ENCODE measurements around the gene ASPN. TPM values are rescaled to one million over a fixed set of nuclear protein-coding genes. Genes with fewer than 3 reads are reported as not detected.

Gene ASPN
- total and polyA plus RNA-seq, 10 of the 15 experiments (the other 5 are each of a cell fraction or from before 2014, with no cell fraction given): 0.03 to 0.47 (median 0.42) TPM; not detected in 7

DNA sequence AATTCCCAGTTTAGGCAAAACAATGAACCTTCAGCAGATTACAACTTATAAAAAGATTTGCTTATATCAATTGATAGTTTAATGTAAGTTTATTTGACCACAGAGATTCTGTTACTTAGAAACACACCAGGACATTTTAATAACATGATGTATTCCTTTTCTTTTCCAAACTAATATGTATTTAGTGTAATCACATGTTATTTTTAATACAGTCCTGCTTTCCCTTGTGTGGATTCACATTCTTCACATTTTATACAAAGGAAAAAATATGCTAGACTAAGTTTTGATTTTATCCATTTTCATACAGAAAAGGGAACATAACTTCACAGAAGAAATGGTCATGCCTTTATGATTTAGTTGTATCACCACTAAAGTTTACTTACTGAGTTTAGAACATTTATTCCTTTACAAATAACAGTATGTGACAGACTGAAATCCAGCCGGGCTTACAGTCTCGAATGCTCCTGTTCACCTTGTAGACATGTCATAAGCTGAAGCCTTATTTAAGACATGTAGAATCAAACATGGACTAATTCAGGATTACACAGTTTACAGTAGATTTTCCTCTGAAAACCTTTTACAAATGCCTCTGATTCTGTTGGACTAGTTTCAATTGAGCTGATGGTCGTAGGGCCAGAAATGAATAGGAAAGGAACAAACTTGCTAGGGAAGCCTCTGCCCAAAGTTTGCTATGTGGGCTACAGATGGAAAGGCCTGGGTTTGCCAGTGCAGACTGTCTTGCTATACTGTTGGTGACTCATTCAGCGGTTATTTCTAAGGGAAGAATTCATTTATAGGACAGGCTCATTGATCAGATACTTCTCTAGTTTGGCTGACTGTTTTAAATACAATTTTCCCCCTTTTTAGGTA is 6.6 kb upstream of the ASPN start:
- no peaks in the 10 kb centered on the region; a peak in 1 of 4 replicates for H3K36me3 ChIP-seq (ENCODE audit: control insufficient read depth in 2 of 2, insufficient read depth in 2 of 2, low read length in 1 of 2)
- no TSS peak for BruUV-seq (replicated peaks)
- in situ Hi-C loops (cut with MboI) (no loop called here), intact Hi-C loops (cut with micrococcal nuclease; ENCODE audit: unreplicated experiment) (no loop called here)
- no peak overlapping the region for H3K9ac ChIP-seq (ENCODE audit: control insufficient read depth, insufficient read depth, low read length)
- H3K4me2 ChIP-seq (ENCODE audit: control insufficient read depth, insufficient read depth): no peak overlapping the region
- FAIRE-seq (no peak), ATAC-seq (no peak), DNase-seq (ENCODE audit: low read depth, low spot score) (no peak)
- no peaks in the 10 kb centered on the region for H3K9me3 ChIP-seq (replicated peaks; ENCODE audit: control insufficient read depth, insufficient read depth, low read length)
- no peaks in the 10 kb centered on the region for H3K4me1 ChIP-seq (ENCODE audit: control insufficient read depth, insufficient read depth, low read length)
- TF ChIP-seq, protein P1, sequence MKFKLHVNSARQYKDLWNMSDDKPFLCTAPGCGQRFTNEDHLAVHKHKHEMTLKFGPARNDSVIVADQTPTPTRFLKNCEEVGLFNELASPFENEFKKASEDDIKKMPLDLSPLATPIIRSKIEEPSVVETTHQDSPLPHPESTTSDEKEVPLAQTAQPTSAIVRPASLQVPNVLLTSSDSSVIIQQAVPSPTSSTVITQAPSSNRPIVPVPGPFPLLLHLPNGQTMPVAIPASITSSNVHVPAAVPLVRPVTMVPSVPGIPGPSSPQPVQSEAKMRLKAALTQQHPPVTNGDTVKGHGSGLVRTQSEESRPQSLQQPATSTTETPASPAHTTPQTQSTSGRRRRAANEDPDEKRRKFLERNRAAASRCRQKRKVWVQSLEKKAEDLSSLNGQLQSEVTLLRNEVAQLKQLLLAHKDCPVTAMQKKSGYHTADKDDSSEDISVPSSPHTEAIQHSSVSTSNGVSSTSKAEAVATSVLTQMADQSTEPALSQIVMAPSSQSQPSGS (IDR thresholded peaks at IDR 0.05; ENCODE audit: low read length): no peak
- H4K20me1 ChIP-seq (ENCODE audit: control insufficient read depth, insufficient read depth): no peaks in the 10 kb centered on the region
- H3K27ac ChIP-seq (ENCODE audit: control insufficient read depth, insufficient read depth): no peak overlapping the region
- CTCF ChIA-PET: no interaction called here
- H2AFZ ChIP-seq (ENCODE audit: control insufficient read depth, low read depth, low read length): no peak overlapping the region
- WGBS (ENCODE audit: insufficient coverage, insufficient replicate concordance, low lambda C conversion rate, missing lambda C conversion rate): 98% methylated on average over 4 of the region's 4 CpGs
- SMC1A ChIA-PET (ENCODE audit: uncharacterized antibody, unreplicated experiment): interaction anchor here (0.5 kb wide), 1 partner anchor 866 kb away, joined by 3 read pairs; no protein-coding TSS in a partner anchor
- H3K4me3 ChIP-seq: no peak overlapping the region
- no peaks in the 10 kb centered on the region for H3K27me3 ChIP-seq (replicated peaks in 1 of 2; ENCODE audit: control insufficient read depth in 2 of 2, insufficient read depth in 2 of 2, low read length in 1 of 2)
- no peaks in the 10 kb centered on the region for H3K79me2 ChIP-seq (ENCODE audit: control insufficient read depth, insufficient read depth, low read length)
- POLR2A ChIA-PET: no interaction called here
- RAD21 ChIA-PET (ENCODE audit: unreplicated experiment): no interaction called here

DNA sequence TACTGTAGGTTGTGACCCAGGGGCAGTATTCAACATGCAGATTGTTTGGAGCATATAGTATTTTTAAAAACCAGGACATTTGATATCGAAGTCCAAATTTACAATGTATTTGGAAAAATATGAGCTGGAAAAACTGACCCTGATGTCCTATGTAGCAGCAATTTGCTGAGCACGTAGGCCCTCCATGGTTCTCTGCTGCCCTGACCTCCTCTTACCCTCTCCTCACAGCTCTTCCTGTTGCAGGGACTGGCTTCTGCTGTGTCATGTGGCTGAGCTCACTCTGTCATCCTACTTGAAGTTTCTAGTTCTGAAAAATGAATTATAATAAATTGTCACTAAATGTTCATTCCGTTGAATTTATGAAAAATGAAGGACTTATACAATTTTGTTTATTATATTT is 4.1 kb upstream of the ASPN start:
- no peak overlapping the region for H2AFZ ChIP-seq (ENCODE audit: control insufficient read depth, low read depth, low read length)
- H3K4me1 ChIP-seq (ENCODE audit: control insufficient read depth, insufficient read depth, low read length): no peaks in the 10 kb centered on the region
- intact Hi-C loops (cut with micrococcal nuclease; ENCODE audit: unreplicated experiment): no loop called here
- no peaks in the 10 kb centered on the region for H4K20me1 ChIP-seq (ENCODE audit: control insufficient read depth, insufficient read depth)
- no peak for ATAC-seq
- in situ Hi-C loops (cut with MboI): no loop called here
- no TSS peak for BruUV-seq (replicated peaks)
- no peaks in the 10 kb centered on the region for H3K27me3 ChIP-seq (replicated peaks in 1 of 2; ENCODE audit: control insufficient read depth in 2 of 2, insufficient read depth in 2 of 2, low read length in 1 of 2)
- no peak overlapping the region for H3K4me2 ChIP-seq (ENCODE audit: control insufficient read depth, insufficient read depth)
- RAD21 ChIA-PET (ENCODE audit: unreplicated experiment): no interaction called here
- no peaks in the 10 kb centered on the region for H3K9me3 ChIP-seq (replicated peaks; ENCODE audit: control insufficient read depth, insufficient read depth, low read length)
- DNase-seq (ENCODE audit: low read depth, low spot score): no peak
- no peak for FAIRE-seq
- no peaks in the 10 kb centered on the region for H3K79me2 ChIP-seq (ENCODE audit: control insufficient read depth, insufficient read depth, low read length)
- CTCF ChIA-PET: interaction anchor here (0.6 to 1.5 kb wide), 2 partner anchors 9 to 346 kb away, joined by 3 to 4 read pairs; no protein-coding TSS in a partner anchor
- no peaks in the 10 kb centered on the region for H3K36me3 ChIP-seq (ENCODE audit: control insufficient read depth in 2 of 2, insufficient read depth in 2 of 2, low read length in 1 of 2)
- no peak for TF ChIP-seq NR2C2 (IDR thresholded peaks at IDR 0.05; ENCODE audit: borderline replicate concordance, control insufficient read depth, insufficient read length, low read depth)
- no peak for TF ChIP-seq FOXM1 (IDR thresholded peaks at IDR 0.05; ENCODE audit: low read depth, low read length)
- TF ChIP-seq SUZ12 (IDR thresholded peaks at IDR 0.05; ENCODE audit: unreplicated experiment): no peak
- POLR2A ChIA-PET: interaction anchor here (0.9 kb wide), 1 partner anchor 17 kb away, joined by 3 read pairs; no protein-coding TSS in a partner anchor
- SMC1A ChIA-PET (ENCODE audit: uncharacterized antibody, unreplicated experiment): interaction anchor here (1.0 to 2.2 kb wide), 4 partner anchors 10 to 50 kb away, joined by 3 to 7 read pairs (median 3); no protein-coding TSS in a partner anchor
- H3K4me3 ChIP-seq: no peak overlapping the region
- no peak overlapping the region for H3K27ac ChIP-seq (ENCODE audit: control insufficient read depth, insufficient read depth)
- 90% methylated on average over 3 of the region's 3 CpGs for WGBS (ENCODE audit: insufficient coverage, insufficient replicate concordance, low lambda C conversion rate, missing lambda C conversion rate)
- H3K9ac ChIP-seq (ENCODE audit: control insufficient read depth, insufficient read depth, low read length): no peak overlapping the region

Measured in GM12878 (cell line).